ENCODE results near the gene NOD2.

DNA sequence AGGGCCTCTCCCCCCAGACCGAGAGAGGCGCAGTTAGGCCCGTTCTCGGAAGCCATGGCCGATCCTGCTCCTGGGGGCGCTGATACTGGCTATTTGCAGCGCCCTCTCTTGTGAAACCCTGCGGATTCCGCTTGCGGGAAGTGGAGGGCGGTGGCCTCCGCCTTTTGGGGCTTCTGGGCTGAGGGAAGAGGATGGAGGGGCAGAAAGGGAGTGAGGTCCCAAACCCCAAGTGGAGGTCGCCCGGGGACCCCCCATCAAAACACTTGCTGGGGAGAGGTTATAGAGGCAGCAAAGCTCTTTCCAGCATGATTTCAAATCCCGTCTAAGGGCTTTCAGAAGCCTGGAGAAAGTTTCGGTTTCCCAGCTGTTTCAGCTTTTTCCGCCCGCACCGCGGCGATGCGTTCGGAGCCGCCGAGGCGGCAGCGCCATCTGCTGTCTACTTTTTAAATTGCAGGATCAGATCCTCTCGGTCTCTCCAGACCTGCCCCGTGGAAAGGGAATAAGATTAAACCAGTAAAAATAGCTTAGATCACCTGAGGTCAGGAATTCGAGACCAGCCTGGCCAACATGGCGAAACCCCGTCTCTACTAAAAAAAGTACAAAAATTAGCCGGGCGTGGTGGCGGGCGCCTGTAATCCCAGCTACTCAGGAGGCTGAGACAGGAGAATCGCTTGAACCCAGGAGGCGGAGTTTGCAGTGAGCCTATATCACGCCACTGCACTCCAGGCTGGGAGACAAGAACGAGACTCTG lies 28.1 kb upstream of the NOD2 start:
- TF ChIP-seq, protein P1, sequence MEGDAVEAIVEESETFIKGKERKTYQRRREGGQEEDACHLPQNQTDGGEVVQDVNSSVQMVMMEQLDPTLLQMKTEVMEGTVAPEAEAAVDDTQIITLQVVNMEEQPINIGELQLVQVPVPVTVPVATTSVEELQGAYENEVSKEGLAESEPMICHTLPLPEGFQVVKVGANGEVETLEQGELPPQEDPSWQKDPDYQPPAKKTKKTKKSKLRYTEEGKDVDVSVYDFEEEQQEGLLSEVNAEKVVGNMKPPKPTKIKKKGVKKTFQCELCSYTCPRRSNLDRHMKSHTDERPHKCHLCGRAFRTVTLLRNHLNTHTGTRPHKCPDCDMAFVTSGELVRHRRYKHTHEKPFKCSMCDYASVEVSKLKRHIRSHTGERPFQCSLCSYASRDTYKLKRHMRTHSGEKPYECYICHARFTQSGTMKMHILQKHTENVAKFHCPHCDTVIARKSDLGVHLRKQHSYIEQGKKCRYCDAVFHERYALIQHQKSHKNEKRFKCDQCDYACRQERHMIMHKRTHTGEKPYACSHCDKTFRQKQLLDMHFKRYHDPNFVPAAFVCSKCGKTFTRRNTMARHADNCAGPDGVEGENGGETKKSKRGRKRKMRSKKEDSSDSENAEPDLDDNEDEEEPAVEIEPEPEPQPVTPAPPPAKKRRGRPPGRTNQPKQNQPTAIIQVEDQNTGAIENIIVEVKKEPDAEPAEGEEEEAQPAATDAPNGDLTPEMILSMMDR (IDR thresholded peaks at IDR 0.05) = peak; percentile 89 to 96 (median 93)
- TF ChIP-seq POLR2A (IDR thresholded peaks at IDR 0.05) = no peak
